Measurements from ENCODE around the gene EXOC3. TPM values are rescaled to one million over a fixed set of nuclear protein-coding genes. Genes with fewer than 3 reads are reported as not detected.

Gene EXOC3
- total RNA-seq, 1 donor from 2014 or later, result 23.8 TPM

DNA sequence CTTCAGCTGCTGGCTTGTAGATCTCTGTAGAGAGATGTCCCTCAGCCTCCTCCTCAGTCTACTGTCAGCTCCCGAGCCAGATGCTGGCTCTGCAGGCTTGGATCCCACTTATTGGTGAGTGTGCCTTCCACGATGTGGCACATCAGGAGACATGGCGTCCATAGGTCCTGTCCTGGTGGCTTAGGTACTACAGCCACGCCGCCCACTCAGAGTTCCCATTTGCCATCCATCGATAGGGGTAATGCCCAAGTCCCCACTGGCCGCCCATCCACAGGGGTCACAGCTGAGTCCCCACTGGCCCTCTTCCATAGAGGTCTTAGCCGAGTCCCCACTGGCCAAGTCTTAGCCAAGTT, 17.3 kb downstream of the EXOC3 start:
- H3K4me3 ChIP-seq (ENCODE audit: low read depth, low read length), result no peak overlapping the region
- TF ChIP-seq, protein P1, sequence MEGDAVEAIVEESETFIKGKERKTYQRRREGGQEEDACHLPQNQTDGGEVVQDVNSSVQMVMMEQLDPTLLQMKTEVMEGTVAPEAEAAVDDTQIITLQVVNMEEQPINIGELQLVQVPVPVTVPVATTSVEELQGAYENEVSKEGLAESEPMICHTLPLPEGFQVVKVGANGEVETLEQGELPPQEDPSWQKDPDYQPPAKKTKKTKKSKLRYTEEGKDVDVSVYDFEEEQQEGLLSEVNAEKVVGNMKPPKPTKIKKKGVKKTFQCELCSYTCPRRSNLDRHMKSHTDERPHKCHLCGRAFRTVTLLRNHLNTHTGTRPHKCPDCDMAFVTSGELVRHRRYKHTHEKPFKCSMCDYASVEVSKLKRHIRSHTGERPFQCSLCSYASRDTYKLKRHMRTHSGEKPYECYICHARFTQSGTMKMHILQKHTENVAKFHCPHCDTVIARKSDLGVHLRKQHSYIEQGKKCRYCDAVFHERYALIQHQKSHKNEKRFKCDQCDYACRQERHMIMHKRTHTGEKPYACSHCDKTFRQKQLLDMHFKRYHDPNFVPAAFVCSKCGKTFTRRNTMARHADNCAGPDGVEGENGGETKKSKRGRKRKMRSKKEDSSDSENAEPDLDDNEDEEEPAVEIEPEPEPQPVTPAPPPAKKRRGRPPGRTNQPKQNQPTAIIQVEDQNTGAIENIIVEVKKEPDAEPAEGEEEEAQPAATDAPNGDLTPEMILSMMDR (conservative IDR thresholded peaks at IDR 0.05; ENCODE audit: low read depth, low read length), result no peak
- no peak for DNase-seq (ENCODE audit: low read depth)

DNA sequence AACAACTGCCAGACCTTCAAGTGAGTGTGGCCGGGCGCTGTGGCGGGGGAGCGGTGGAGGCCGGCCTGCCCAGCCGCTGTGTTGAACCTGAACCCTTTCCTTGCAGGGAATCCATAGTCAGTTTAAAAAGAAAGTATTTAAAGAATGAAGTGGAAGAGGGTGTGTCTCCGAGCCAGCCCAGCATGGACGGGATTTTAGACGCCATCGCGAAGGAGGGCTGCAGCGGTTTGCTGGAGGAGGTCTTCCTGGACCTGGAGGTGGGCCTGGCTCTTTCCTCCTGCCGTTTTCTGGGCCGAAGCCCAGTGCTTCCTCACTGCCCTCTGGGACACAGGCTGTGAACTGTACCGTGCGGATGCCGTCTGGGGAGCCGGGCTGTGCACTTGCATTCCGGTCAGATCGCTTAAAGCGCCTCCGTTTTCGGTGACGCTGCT, 19.1 kb downstream of the EXOC3 start:
- TF ChIP-seq, protein P1 (conservative IDR thresholded peaks at IDR 0.05; ENCODE audit: low read depth, low read length), result no peak
- no peak overlapping the region for H3K4me3 ChIP-seq (ENCODE audit: low read depth, low read length)
- no peak for DNase-seq (ENCODE audit: low read depth)

DNA sequence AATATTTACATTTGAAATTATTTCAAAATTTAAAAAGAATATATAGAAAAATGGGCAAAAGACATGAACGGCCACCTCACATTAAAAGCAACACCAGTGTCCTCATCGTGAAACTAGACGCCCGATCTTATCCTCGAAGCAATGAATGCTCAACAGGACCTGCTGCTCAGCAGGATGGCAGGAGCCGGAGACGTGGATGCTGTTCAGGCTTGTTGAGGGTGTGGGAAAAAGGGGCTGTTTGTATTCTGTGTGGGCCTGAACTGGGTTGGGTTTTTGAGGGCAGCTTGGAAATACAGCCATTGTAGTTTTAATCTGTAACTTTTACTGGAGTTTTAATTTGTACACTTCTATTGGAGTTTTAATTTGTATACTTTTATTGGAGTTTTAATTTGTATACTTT, 20.3 kb downstream of the EXOC3 start:
- DNase-seq (ENCODE audit: low read depth), result no peak
- TF ChIP-seq, protein P1 (conservative IDR thresholded peaks at IDR 0.05; ENCODE audit: low read depth, low read length), result no peak

DNA sequence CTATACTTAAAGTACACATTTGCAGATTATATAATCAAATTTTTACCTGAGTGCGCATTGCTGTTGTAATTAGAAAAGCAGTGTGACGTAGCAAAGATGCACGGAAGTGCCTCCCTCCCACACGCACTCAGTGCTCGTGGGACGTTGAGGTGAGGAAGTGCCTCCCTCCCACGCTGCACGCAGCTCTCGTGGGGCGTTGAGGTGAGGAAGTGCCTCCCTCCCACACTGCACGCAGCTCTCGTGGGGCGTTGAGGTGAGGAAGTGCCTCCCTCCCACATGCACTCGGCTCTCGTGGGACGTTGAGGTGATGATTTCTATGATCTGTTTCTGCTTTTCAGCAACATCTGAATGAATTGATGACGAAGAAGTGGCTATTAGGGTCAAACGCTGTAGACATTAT, 21.0 kb downstream of the EXOC3 start:
- TF ChIP-seq, protein P1 (conservative IDR thresholded peaks at IDR 0.05; ENCODE audit: low read depth, low read length), result no peak
- DNase-seq (ENCODE audit: low read depth), result no peak
- no peak overlapping the region for H3K4me3 ChIP-seq (ENCODE audit: low read depth, low read length)

More for the DNA sequence above, 20.3 kb downstream of the EXOC3 start:
- no peak overlapping the region for H3K4me3 ChIP-seq (ENCODE audit: low read depth, low read length)

DNA sequence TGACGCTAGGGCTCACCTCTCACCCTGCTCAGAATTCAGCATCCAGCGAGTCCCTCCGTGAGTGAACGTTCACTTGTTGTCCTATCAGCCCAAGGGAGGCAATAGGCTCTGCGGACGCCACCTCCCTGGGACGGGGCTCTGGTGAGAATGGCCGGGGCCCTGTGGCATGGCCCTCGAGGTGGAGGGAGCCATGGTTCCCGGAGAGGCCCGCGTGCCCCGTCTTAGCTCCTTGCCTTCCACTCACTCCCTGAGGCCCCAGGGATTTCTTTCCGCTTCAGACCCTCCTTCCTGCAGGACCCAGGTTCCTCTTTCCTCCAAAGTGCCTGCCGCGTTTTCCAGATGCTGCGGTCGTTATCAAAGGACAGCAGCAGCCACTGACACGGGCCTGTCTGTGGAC, 21.5 kb downstream of the EXOC3 start:
- TF ChIP-seq, protein P1 (conservative IDR thresholded peaks at IDR 0.05; ENCODE audit: low read depth, low read length), result no peak
- no peak for DNase-seq (ENCODE audit: low read depth)
- no peak overlapping the region for H3K4me3 ChIP-seq (ENCODE audit: low read depth, low read length)

DNA sequence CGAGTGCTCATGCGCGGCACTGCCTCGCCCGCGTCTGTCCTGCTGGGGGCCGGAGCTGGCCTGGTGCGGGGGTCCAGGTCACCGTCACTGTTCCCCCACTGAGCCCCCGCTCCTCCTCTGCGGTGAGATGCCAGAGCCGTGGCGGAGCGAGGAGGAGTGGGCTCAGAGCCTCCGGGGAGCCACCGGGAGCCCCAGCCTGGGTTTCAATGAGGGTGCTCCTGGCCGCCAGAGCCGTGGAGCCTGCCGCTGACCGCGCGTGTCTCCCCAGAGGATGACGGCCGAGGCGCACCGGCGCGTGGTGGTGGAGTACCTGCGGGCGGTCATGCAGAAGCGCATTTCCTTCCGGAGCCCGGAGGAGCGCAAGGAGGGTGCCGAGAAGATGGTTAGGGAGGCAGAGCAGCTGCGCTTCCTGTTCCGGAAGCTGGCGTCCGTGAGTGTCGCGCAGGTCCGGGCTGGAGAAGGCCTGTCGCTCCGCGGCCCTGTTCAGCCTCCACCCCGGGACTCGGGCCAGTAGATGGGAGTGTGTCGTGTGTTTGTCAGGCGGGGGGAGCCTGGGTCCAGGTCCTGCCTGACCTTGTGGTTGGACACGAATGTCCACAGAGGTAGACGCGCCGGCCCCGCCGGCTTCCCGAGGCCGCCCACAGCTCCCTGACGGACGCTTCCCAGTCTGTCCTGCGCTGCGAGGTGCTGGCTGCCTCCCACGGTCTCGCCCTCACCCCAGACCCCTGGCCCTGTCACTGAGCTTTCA, 22.0 kb downstream of the EXOC3 start:
- no peak overlapping the region for H3K4me3 ChIP-seq (ENCODE audit: low read depth, low read length)

More for the DNA sequence above, 22.0 kb downstream of the EXOC3 start:
- DNase-seq (ENCODE audit: low read depth), result no peak
- TF ChIP-seq, protein P1 (conservative IDR thresholded peaks at IDR 0.05; ENCODE audit: low read depth, low read length), result no peak

All from epithelial cell of proximal tubule (primary cell).